Esophagus muscularis mucosa (tissue), 4 donors: Measurements from ENCODE around the gene BNC2. TPM values are rescaled to one million over a fixed set of nuclear protein-coding genes. Genes with fewer than 3 reads are reported as not detected.

Experiments used
- DNase-seq: peaks from one replicate; pipeline ENCODE4 v3.0.0-alpha.2; 2017; ENCODE audit errors: extremely low spot score
- H3K27ac ChIP-seq, 4 donors: fragments of 200-600 bp; sonication (generic); replicated peaks in 1 of 4; 1 replicate in 3 of 4; 2 replicates in 1 of 4; pipeline ENCODE4 v1.5.1; 2016 to 2019; ENCODE audit warnings: mild to moderate bottlenecking in 1 of 4
- H3K27me3 ChIP-seq, 4 donors: fragments of 200-600 bp; sonication (generic); one replicate each; pipeline versions ENCODE4 v1.5.1 to v1.6.0; 2016 to 2019
- H3K36me3 ChIP-seq, 4 donors: fragments of 200-600 bp; sonication (generic); one replicate each; pipeline ENCODE4 v1.5.1; 2016 to 2019
- H3K4me1 ChIP-seq, 4 donors: fragments of 200-600 bp; sonication (generic); one replicate each; pipeline ENCODE4 v1.5.1; 2016 to 2019
- H3K4me3 ChIP-seq, 4 donors: fragments of 200-600 bp; sonication (generic); 1 replicate in 2 of 4; 2 replicates in 2 of 4; pipeline ENCODE4 v1.5.1; 2016 to 2019; ENCODE audit warnings: mild to moderate bottlenecking in 4 of 4, moderate library complexity in 1 of 4
- H3K9me3 ChIP-seq, 4 donors: fragments of 200-600 bp; sonication (generic); 1 replicate in 3 of 4; 2 replicates in 1 of 4; pipeline ENCODE4 v1.5.1; 2016 to 2019
- EP300 ChIP-seq: sonication (generic); formaldehyde crosslinking; IDR thresholded peaks from one replicate; pipeline ENCODE4 v1.6.1; 2017; ENCODE audit warnings: antibody characterized with exemption
- POLR2A ChIP-seq: fragments of 450-650 bp; IDR thresholded peaks from one replicate; pipeline ENCODE4 v1.6.1; 2017; ENCODE audit warnings: antibody characterized with exemption, moderate library complexity, mild to moderate bottlenecking, low read depth
- POLR2AphosphoS5 ChIP-seq, 2 donors: sonication (generic); formaldehyde crosslinking; IDR thresholded peaks; one replicate each; pipeline ENCODE4 v1.6.1; 2017; ENCODE audit warnings: antibody characterized with exemption in 2 of 2
- WGBS: methylation state at CpG from one replicate; pipeline ENCODE4 v1.1.5; 2018; 5-methylcytosine and 5-hydroxymethylcytosine counted together
- intact Hi-C: fragments of 100-400 bp; cut with DNase I; formaldehyde crosslinking; loops from one replicate; pipeline ENCODE4 v1.15.1; 2023
- total RNA-seq, 4 donors: library from RNA; depleted of rRNA; stranded (reverse); fragments of >200 nt; gene quantifications; one replicate each; pipeline versions ENCODE4 v1.1.0 to v1.2.1, GENCODE V29; 2016
- TF ChIP-seq, protein P1 (sequence below), 3 experiments: fragments of 200-600 bp in 2 of 3; fragments of 450-650 bp in 1 of 3; sonication (generic) in 2 of 3; IDR thresholded peaks; one replicate each; pipeline ENCODE4 v1.5.1; 2017 to 2019; ENCODE audit warnings: antibody characterized with exemption in 3 of 3, mild to moderate bottlenecking in 2 of 3, moderate library complexity in 1 of 3

BNC2 gene
- total RNA-seq, 4 donors from 2014 or later, result 95.3 to 138 (median 123) TPM

DNA sequence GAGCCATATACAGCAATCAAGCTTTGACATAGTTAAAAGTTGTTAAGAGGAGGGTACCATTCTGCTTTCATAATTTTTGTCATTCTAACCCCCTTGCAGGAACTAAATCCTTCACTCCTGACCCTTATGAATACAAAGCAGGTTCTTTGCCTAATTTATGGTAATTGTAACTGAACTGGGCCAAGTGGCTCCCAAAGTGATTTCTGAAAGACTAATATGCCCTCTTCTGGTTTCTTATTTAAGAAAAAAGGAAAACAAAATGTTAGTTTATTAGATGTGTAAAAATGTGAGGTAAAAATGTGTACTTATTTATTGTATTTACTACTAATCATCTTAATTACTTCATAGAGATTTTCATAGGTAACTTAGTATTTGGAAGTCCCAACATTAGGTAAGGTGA, 268.5 kb downstream of the BNC2 start:
- intact Hi-C loops, result no loop called here
- H3K4me3 ChIP-seq, result no peak overlapping the region
- TF ChIP-seq, protein P1, sequence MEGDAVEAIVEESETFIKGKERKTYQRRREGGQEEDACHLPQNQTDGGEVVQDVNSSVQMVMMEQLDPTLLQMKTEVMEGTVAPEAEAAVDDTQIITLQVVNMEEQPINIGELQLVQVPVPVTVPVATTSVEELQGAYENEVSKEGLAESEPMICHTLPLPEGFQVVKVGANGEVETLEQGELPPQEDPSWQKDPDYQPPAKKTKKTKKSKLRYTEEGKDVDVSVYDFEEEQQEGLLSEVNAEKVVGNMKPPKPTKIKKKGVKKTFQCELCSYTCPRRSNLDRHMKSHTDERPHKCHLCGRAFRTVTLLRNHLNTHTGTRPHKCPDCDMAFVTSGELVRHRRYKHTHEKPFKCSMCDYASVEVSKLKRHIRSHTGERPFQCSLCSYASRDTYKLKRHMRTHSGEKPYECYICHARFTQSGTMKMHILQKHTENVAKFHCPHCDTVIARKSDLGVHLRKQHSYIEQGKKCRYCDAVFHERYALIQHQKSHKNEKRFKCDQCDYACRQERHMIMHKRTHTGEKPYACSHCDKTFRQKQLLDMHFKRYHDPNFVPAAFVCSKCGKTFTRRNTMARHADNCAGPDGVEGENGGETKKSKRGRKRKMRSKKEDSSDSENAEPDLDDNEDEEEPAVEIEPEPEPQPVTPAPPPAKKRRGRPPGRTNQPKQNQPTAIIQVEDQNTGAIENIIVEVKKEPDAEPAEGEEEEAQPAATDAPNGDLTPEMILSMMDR (IDR thresholded peaks at IDR 0.05), result no peak
- TF ChIP-seq POLR2AphosphoS5 (IDR thresholded peaks at IDR 0.05), result no peak
- H3K4me1 ChIP-seq, result peaks cover 5 to 15% (median 10%) of the 10 kb centered on the region in 4 donors
- H3K36me3 ChIP-seq, result no peaks in the 10 kb centered on the region
- DNase-seq, result no peak
- H3K27ac ChIP-seq, result no peak overlapping the region
- no peaks in the 10 kb centered on the region for H3K27me3 ChIP-seq
- no peaks in the 10 kb centered on the region for H3K9me3 ChIP-seq

DNA sequence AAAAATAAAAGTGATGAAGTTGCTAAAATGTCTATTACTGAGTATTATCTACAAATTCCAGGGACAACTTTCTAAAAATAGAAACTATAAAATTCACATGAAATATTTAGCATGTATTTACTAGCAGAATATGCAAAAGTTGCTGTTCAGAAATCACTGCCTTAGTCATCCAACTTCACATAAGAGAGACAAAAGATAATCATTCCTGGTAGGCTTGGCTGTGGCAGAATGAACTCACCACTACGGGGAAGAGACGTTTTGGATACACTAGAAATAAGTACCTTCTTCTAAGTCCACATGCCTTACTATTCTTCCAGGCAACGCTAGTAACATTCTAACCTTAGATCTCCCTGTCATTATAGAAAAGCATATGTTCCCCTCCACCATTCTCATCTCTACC, 272.2 kb downstream of the BNC2 start:
- H3K36me3 ChIP-seq, result no peaks in the 10 kb centered on the region
- TF ChIP-seq POLR2AphosphoS5 (IDR thresholded peaks at IDR 0.05) (no peak), EP300 (no peak), POLR2A (no peak)
- TF ChIP-seq, protein P1 (IDR thresholded peaks at IDR 0.05), result no peak
- 55% methylated on average over 3 of the region's 3 CpGs for whole genome bisulfite sequencing

GRCh38 chr9:16597136-16597535, 273.3 kb downstream of the BNC2 start:
- H3K27ac ChIP-seq, result no peak overlapping the region
- no peaks in the 10 kb centered on the region for H3K9me3 ChIP-seq
- no peaks in the 10 kb centered on the region for H3K27me3 ChIP-seq
- peaks cover 0 to 28% (median 24%) of the 10 kb centered on the region in 4 donors for H3K4me1 ChIP-seq
- DNase-seq, result no peak
- no peaks in the 10 kb centered on the region for H3K36me3 ChIP-seq
- H3K4me3 ChIP-seq, result no peak overlapping the region
- intact Hi-C loops, result no loop called here
- WGBS, result 65% methylated on average over 1 of the region's 1 CpG
- TF ChIP-seq POLR2A (no peak), POLR2AphosphoS5 (IDR thresholded peaks at IDR 0.05) (no peak), EP300 (no peak)
- TF ChIP-seq, protein P1 (IDR thresholded peaks at IDR 0.05), result no peak

More for the DNA sequence above, 272.2 kb downstream of the BNC2 start:
- Histone ChIP-seq H3K27ac (no peak overlapping the region), H3K9me3 (no peaks in the 10 kb centered on the region), H3K27me3 (no peaks in the 10 kb centered on the region), H3K4me1 (peaks cover 6 to 31% (median 24%) of the 10 kb centered on the region in 4 donors), H3K4me3 (no peak overlapping the region)
- no peak for DNase-seq
- intact Hi-C loops, result no loop called here

- Histone ChIP-seq H3K27me3 (no peaks in the 10 kb centered on the region), H3K36me3 (no peaks in the 10 kb centered on the region), H3K27ac (no peak overlapping the region), H3K4me3 (no peak overlapping the region), H3K9me3 (no peaks in the 10 kb centered on the region), H3K4me1 (peaks cover 0 to 28% (median 24%) of the 10 kb centered on the region in 4 donors)
- WGBS, result 93% methylated on average over 2 of the region's 2 CpGs
- TF ChIP-seq, protein P1 (IDR thresholded peaks at IDR 0.05), result no peak
- TF ChIP-seq POLR2A (no peak), POLR2AphosphoS5 (IDR thresholded peaks at IDR 0.05) (no peak), EP300 (no peak)
- no peak for DNase-seq
- intact Hi-C loops, result no loop called here
These were observed 275.2 kb downstream of the BNC2 start for GRCh38 chr9:16595227-16595626.

- intact Hi-C loops, result no loop called here
- no peaks in the 10 kb centered on the region for H3K27me3 ChIP-seq
- H3K4me3 ChIP-seq, result no peak overlapping the region
- H3K9me3 ChIP-seq, result no peaks in the 10 kb centered on the region
- no peak for DNase-seq
- H3K27ac ChIP-seq, result no peak overlapping the region
- TF ChIP-seq, protein P1 (IDR thresholded peaks at IDR 0.05), result no peak
- TF ChIP-seq EP300, result no peak
- TF ChIP-seq POLR2A, result no peak
- no peak for TF ChIP-seq POLR2AphosphoS5 (IDR thresholded peaks at IDR 0.05)
- peaks cover 0 to 28% (median 24%) of the 10 kb centered on the region in 4 donors for H3K4me1 ChIP-seq
- no peaks in the 10 kb centered on the region for H3K36me3 ChIP-seq
These were observed 275.7 kb downstream of the BNC2 start for GRCh38 chr9:16594787-16595186.
